DMS153 treated with DMSO at 0.1 percent for 48 hours (cell line): Measurements from ENCODE around the gene CIC.
"Not testable (repeated sequence)": the region's sequence is repeated elsewhere in the genome, so short reads cannot be mapped to it uniquely, and the experiment has no call there.

Source experiments
- DNase-seq: peaks from one replicate; lab custom pipeline; 2025; ENCODE audit not compliant: unreplicated experiment; lab: John Stamatoyannopoulos, UW

The CIC gene

DNA sequence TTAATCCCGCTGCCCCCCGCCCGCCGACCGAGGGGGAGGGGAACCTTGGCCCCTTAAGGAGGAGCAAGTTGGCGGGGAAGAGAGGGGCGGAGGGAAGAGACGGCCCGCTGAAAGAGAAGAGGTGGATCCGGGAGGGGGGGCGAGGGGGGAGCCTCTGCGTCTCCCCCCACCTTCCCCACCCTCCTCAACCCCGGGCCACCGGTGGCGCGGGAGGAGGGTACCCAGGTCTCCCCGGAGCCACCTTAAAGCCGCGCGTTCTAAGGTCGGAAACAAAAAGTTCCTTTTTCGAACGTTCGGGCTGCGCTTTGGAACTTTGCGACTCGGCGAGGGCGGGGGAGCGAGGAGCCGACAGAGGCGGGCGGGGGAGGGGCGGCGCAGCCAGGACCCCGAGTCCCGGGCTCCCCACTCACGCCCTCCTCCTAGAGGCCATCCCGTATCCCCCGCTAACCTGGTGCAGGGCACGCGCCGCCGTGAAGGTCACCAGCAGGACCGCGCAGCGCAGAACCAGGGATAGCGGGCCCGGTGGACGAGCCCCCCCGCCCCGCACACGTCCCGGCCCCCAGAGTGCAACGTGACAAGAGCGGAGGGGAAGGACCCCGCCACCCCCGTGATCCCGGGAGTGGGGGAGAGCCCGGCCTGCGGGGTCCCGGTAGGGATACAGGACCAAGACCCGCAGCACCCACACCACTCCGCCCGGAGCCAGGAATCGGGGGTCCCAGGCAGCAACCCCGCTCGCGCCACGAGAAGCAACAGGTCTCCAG lies 14.8 kb upstream of the CIC start:
- no peak for DNase-seq

DNA sequence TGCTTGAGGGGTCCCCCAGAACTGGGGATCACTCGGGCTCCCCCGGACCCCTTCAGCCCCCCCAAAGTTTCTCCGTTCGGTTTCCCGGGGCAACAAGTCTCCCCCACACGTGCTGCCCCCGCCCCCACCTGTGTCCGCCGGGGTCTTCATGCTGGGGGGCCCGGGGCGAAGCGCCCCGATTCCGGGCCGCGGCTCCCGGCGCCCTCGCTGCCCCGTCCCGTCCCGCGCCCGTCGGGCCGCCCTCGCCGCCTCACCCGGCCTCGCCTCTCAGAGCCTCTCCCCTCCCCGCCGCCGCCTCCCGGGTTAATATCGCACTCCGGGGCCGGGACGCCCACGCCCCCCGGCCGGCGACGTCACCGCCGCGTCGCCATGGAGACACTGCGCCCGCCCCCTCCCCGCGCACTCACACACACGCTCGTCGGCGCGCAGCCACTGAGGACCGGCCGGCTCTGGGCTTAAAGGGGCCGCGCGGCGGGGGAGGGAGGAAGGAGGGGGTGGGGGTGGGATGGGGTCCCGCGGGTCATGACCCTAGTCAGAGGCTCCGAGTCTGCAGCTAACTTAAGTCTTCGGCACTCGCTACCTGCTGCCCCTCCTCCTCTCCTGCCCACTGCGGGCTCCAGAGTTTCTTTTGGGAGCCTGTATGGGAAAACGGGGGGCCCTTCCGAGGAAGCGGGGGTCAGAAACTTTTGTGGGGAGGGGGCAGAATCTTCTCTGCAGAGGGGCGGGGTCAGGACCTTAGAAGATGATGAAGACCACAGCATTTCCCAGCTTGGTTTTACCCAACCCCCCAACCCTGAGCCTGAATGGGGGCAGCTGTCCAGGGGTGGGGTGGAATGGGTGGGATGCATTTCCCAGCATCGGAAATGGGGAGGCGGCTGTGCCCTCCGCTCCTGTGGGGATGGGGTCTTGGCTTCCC lies 13.9 kb upstream of the CIC start, which contains the start of gene ERF:
TSS of gene ERF (minus strand) at position 279 of the 916 bp plus-strand sequence. CDS start at position 150, 129 bp downstream.
- peak; percentile 76 for DNase-seq

DNA sequence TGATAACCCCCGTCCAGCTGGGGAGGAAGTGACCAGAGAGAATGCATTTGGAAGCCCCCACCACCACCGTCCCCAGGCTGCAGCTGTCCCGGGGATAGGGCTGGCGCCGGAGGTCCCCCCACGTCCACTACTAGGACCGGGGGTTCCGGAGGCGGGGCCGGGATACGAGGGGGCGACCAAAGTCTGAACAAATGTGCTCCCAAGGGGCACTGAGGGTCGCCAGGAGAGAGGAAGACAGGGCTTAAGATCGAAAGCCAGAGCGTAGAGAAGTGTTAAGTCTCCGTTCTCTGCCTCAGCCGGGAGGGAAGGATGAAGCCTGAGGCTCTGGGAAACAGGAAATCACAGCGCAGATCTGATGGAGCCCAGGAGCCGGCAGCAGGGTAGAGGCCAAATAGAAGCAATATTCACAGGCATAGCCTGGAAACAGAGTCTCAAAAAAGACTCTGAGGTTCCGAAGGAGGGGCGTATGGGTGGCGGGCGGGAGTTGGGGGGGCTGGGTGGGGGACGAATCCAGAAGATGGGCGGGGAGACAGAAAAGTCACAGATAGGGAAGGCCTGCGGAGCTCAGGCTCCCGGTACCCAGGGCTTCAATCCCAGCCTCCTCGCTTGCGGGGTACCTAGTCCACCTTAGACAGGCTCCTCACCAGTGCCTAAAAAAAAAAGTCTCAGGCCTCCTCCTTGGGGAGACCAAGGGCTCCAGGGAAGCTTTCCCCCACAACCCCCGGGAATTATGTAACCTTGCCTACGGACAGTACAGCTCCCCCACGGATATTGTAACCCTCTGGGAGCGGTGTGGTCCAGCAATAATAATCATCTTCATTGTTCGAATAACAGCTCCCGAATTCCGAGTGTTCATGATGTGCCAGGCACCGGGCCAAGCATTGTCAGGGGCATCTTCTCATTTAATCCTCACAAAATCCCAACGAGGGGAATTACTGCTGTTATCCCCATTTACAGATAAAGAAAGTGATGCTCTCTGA lies 13.0 kb upstream of the CIC start:
- peak; percentile 29 for DNase-seq

DNA sequence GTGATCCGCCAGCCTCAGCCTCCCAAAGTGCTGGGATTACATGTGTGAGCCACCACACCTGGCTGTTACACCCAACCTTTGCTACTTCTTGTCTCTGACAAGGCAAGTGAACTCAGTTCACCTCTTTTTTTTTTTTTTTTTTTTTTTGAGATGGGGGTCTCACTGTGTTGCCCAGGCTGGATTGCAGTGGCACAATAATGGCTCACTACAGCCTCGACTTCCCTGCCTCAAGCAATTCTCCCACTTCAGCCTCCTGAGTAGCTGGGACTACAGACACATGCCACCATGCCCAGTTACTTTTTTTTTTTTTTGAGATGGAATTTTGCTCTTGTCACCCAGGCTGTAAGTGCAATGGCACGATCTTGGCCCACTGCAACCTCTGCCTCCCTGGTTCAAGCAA lies 11.2 kb upstream of the CIC start:
- DNase-seq, result not testable (repeated sequence)

DNA sequence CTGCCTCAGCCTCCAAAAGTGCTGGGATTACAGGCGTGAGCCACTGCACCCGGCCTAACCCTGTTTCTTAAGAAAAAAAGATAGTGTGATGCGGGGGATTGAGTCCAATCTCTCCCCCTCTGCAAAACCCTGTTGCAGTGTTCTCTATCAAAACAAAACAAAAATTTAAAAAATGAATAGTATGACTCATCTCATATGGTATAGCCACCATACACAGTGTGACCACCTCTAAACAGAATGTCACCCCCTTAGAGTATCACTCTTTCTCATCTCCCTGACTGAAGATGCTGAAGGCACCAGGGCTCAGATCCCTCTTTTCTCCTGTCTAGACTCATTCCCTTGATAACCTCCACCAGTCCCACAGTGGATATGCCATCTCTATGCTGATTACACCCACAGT lies 7.3 kb upstream of the CIC start:
- no peak for DNase-seq

DNA sequence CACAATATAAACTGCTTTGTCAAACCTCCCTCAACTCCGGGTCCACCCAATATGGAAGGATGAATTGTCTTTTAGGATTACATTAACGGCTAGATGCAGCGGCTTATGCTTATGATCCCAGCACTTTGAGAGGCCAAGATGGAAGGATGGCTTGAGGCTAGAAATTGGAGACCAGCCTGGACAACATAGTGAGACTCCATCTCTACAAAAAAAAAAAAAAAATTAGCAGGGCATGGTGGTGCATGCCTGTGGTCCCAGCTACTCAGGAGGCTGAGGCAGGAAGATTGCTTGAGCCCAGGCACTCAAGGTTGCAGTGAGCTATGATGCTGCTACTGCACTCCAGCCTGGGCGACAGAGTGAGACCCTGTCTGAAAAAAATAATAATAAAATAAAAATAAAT lies 2.9 kb upstream of the CIC start:
- not testable (repeated sequence) for DNase-seq

DNA sequence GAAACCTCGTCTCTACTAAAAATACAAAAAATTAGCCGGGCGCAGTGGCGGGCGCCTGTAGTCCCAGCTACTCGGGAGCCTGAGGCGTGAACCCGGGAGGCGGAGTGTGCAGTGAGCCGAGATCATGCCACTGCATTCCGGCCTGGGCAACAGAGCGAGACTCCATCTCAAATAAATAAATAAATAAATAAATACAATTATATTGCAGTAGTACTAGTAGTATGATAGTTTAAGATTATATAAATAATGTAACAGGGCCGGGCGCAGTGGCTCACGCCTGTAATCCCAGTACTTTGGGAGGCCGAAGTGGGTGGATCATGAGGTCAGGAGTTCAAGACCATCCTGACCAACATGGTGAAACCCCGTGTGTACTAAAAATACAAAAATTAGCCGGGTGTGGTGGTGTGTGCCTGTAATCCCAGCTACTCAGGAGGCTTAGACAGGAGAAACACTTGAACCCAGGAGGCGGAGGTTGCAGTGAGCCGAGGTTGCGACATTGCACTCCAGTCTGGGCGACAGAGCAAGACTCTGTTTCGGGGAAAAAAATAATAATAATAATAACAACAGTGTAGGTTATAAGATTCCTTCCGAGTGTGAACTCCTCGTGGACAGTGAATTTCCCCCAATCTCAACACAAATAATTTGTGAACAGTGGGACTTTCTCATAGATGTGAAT lies 2.0 kb upstream of the CIC start:
- not testable (repeated sequence) for DNase-seq

DNA sequence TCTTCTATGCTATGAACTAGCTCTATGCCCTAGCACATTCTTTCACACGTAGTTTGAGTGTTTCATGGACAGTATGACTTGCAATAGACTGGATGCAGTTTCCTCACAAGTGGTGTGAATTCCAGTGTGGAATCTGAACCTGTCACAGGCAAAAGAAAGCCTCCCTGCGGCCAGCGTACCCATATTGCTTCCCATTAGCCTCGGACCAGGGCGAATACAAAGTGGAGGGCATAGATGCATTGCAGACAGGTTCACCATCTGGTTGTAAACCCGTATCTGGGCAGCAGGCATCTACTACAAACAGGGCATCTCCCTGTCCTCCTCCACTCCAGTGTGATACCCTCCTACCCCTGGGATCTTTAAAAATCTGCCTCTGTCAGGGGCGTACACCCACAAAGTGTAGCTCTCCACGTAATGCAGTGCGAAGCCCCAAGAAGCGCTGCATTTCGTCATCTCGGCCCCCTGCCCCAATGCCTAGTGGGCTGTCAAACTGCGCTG lies 1.4 kb upstream of the CIC start:
- no peak for DNase-seq

DNA sequence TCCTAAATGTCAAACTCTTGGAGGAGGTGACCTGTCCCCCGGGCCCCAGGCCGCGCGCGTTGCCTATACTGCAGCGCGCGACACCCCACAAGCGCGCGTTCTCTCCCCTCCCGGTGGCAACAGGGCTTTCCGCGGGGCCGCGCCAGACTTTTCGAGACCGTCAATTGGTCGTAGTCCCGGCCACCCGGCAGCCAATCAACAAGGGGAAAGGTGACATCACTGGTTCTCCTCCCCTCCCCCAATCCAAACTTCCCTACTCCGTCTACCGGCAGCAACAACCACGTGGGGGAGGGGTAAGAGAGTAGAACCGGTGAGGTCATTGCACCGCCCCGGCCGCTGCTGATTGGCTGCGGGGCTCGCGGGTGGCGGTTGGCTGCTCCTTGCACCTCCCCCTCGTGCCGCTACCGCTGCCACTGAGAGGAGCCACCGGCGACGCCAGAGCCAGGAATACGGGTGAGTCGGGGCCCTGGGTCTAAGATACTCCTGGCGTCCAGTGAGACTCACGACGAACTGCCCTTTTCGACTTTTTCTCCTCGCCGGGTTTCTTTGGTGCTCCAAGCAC lies 829 bp upstream of the CIC start:
- DNase-seq, result peak; percentile 99

DNA sequence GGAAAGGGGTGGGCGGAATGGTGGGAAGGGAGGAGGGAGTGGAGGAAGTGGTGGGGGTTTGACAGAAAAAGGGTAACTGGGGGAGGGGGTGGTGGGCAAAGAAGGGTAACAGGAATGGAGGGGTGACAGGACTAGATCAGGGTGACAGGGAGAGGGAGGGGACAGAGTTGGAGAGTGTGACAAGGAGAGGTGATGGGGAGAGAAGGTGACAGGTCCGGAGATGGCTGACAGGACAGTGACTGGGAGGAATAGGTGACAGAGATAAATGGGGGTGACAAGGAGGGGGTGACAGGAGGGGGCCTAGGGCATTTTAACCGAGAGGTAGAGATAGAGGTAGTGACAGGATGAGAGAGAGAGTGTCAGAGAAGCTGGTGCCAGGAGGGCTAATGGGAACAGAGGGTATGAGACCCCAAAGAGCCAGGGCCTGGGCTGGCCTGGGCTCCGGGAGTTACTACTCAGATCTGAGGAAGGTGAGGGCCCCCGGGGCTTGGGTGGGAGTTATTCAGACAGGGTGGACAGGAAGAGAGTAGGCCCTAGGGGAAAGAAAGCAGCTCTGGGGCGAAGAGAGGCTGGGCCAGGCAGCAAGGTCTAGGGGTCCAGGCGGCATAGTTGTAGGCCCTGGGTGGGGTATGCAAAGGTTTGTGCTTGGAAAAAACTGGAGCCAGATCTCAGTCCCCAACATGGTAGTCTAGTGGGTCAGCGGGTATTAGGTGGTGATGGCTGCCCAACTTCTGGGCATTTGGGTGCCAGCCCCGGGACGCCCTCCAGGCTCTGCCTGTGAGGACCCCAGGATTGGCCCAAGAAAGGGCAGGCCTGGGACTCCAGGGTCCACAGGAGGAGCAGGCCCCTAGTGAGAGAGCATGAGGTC lies 660 bp downstream of the CIC start:
- DNase-seq, result no peak

DNA sequence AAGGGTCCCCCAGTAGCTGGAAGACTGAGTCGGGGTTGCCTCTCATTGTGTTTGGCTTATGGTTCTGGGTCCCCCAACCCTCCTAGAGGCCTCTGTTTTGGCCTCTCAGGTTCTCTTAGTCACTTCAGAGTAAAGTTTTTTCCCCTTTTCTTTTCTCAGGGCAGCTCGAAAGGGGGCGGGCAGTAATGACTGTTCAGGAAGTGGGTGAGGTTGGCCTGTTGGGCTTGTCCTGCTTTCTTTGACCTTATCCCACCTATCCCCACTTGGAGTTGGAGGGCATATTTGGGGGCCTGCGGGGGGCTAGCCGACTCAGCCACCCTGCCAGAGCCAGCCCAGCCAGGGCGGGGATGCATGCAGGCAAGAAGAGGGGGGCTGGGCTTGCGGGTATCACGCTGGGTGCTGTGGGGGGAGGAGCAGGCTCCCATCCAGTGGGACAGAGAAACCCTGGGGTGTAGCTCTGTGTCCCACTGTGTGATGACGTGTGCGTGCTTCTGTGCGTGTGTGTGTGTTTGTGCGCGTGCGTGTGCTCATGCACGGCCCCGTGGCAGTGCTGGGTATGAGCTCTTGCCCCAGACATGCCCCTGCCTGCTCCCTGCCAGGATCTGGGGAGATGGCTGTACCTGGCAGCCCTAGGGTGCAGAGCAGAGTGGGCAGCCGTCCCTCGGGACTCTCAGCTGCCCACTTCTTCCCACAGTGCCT lies 1.4 kb downstream of the CIC start:
- DNase-seq, result no peak

DNA sequence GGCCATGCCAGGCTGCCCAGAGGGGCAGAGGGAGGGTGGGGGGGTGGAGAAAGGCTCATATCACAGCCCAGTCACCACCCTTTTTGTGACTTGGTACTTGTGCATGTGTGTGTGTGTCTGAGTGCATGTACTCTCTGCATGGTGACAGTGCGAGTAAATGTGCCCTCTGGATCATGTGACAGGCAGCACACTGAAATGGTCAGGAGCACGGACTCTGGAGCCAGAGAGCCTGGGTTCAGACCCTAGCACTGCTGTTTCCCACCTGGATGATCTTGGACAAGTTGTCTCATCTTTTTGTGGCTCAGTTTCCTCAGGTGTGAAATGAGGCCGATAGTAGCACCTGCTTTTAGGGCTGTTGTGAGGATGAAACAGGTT lies 2.0 kb downstream of the CIC start:
- no peak for DNase-seq

DNA sequence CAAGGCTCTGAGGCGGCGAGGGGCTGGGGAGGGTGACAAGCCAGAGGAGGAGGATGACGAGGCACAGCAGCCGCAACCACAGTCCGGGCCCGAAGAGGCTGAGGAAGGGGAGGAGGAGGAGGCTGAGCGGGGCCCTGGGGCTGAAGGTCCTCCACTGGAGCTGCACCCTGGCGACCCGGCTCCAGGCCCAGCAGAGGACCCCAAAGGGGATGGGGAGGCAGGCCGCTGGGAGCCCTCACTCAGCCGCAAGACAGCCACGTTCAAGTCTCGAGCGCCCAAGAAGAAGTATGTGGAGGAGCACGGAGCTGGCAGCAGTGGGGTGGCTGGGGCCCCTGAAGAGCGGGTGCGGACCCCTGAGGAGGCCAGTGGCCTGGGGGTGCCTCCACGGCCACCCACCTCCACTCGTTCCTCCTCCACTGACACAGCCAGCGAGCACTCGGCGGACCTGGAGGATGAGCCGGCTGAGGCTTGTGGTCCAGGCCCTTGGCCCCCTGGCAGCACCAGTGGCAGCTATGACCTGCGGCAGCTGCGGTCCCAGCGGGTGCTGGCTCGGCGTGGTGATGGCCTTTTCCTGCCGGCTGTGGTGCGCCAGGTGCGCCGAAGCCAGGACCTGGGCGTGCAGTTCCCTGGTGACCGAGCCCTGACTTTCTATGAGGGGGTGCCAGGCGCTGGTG lies 2.9 kb downstream of the CIC start:
- DNase-seq, result no peak

DNA sequence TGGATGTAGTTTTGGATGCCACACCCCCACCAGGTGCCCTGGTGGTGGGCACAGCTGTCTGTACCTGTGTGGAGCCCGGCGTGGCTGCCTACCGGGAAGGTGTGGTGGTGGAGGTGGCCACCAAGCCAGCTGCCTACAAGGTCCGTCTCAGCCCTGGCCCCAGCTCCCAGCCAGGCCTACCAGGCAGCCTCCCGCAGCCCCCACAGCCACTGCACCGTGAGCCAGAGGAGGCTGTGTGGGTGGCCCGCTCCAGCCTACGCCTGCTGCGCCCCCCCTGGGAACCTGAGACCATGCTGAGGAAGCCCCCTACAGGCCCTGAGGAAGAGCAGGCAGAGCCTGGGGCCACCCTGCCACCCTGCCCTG lies 3.5 kb downstream of the CIC start:
- DNase-seq, result no peak

DNA sequence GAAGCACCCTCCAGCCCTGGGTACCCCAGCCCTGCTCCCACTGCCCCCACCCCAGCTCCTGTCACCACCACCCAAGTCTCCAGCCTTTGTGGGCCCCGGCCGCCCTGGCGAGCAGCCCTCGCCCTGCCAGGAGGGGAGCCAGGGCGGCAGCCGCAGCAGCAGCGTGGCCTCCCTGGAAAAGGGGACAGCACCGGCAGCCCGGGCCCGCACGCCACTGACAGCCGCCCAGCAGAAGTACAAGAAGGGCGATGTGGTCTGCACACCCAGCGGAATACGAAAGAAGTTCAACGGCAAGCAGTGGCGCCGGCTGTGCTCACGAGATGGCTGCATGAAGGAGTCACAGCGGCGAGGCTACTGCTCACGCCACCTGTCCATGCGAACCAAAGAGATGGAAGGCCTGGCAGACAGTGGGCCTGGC lies 3.9 kb downstream of the CIC start:
- DNase-seq, result no peak

DNA sequence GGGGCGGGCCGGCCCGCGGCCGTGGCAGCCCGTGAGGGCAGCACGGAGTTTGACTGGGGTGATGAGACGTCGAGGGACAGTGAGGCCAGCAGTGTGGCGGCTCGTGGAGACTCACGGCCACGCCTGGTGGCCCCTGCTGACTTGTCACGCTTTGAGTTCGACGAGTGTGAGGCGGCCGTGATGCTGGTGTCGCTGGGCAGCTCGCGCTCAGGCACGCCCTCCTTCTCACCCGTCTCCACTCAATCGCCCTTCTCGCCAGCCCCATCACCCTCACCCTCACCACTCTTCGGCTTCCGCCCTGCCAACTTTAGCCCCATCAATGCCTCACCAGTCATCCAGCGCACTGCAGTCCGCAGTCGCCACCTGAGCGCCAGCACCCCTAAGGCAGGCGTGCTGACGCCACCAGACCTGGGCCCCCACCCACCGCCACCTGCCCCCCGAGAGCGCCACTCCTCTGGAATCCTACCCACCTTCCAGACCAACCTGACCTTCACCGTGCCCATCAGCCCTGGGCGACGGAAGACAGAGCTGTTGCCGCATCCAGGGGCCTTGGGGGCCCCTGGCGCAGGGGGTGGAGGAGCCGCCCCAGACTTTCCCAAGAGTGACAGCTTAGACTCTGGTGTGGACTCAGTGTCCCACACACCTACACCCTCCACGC lies 4.5 kb downstream of the CIC start:
- no peak for DNase-seq

DNA sequence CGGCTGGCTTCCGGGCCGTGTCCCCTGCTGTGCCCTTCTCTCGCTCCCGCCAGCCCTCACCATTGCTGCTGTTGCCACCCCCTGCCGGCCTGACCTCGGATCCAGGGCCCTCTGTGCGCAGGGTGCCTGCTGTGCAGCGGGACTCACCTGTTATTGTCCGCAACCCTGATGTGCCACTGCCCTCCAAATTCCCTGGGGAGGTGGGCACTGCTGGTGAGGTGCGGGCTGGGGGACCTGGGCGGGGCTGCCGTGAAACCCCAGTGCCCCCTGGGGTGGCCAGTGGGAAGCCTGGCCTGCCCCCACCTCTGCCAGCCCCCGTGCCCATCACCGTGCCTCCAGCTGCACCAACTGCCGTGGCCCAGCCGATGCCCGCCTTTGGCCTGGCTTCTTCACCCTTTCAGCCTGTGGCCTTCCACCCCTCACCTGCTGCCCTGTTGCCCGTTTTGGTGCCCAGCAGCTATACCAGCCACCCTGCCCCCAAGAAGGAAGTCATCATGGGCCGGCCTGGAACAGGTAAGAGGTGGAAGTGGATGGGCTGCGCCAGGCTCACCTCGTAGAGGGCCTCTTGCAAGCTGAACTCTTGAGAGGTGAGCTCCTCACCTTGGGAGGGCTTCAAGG lies 5.1 kb downstream of the CIC start:
- DNase-seq, result no peak
